HuH-7.5 (cell line): ENCODE data around the gene C2orf15.
A peak's percentile ranks its signal among the peaks of the same experiment; 100 is the strongest.
"Not testable (repeated sequence)": the region's sequence is repeated elsewhere in the genome, so short reads cannot be mapped to it uniquely, and the experiment has no call there.

Experiments used
- DNase-seq: peaks from one replicate; pipeline ENCODE4 v3.0.0; 2011; ENCODE audit warnings: low spot score

The C2orf15 gene

GRCh38 chr2:99166218-99166617 lies 24.7 kb downstream of the C2orf15 start:
- no peak for DNase-seq

- no peak for DNase-seq
Observed at GRCh38 chr2:99169534-99169933, 28.0 kb downstream of the C2orf15 start.

- no peak for DNase-seq
Observed at GRCh38 chr2:99171377-99172140, 30.1 kb downstream of the C2orf15 start.

GRCh38 chr2:99180755-99181623 lies 39.5 kb downstream of the C2orf15 start, which contains the start of the genes MITD1 and MRPL30:
TSS of gene MITD1 (minus strand) at chr2:99181058. CDS start at chr2:99180981, 77 bp downstream.
TSS of gene MRPL30 (plus strand) at chr2:99181184. CDS start at chr2:99186204, 5,020 bp downstream.
- DNase-seq: peak; percentile 58

GRCh38 chr2:99181624-99182000 lies 40.1 kb downstream of the C2orf15 start:
- no peak for DNase-seq

GRCh38 chr2:99183025-99183424 lies 41.5 kb downstream of the C2orf15 start:
- DNase-seq: peak; percentile 22

GRCh38 chr2:99184811-99185210 lies 43.3 kb downstream of the C2orf15 start:
- DNase-seq: no peak

- no peak for DNase-seq
Observed at GRCh38 chr2:99187011-99187410, 45.5 kb downstream of the C2orf15 start.

GRCh38 chr2:99188357-99188756 lies 46.9 kb downstream of the C2orf15 start:
- DNase-seq: no peak

GRCh38 chr2:99190548-99190947 lies 49.0 kb downstream of the C2orf15 start:
- no peak for DNase-seq

- not testable (repeated sequence) for DNase-seq
Observed at GRCh38 chr2:99192364-99192763, 50.9 kb downstream of the C2orf15 start.

- DNase-seq: no peak
Observed at GRCh38 chr2:99198103-99198841, 56.8 kb downstream of the C2orf15 start.

GRCh38 chr2:99200076-99200800 lies 58.7 kb downstream of the C2orf15 start:
- no peak for DNase-seq
